ENCODE results near the gene CD207. TPM values are rescaled to one million over a fixed set of nuclear protein-coding genes. Genes with fewer than 3 reads are reported as not detected.
A peak's percentile ranks its signal among the peaks of the same experiment; 100 is the strongest.

The CD207 gene
- total and polyA plus RNA-seq, 3 donors from 2014 or later, result 0.19 to 1.5 (median 0.79) TPM

DNA sequence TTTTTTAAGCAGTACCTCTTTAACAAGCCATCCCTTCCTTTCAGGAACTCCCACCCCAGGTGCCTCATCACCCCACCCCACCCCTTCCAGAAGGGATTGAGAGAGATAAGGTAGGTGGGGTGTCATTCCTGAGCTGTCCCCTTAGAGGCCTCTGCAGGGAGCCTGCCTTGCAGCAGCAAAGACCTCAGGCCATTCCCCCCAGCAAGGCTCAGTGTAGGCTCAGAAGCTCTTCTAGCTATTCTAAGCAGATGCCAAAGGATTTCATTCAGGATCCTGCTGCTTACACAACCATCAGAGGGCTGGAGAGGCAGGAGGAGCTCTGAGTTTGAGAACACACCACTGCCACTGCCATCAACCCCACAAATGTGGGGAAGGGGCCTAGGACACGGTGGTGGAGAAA, 39.4 kb downstream of the CD207 start:
- Histone ChIP-seq H3K27ac (no peak overlapping the region), H3K9me3 (no peaks in the 10 kb centered on the region), H3K4me3 (no peak overlapping the region), H3K4me1 (no peaks in the 10 kb centered on the region), H3K27me3 (no peaks in the 10 kb centered on the region), H3K36me3 (ENCODE audit: low read depth, missing control alignments) (no peaks in the 10 kb centered on the region)
- intact Hi-C loops (cut with DNase I; ENCODE audit: low total_unique reads), result no loop called here
- WGBS, 2 donors, result 83 to 96% methylated on average over 1 of the region's 1 CpG
- no peak for DNase-seq
- no peak for TF ChIP-seq POLR2A (IDR thresholded peaks at IDR 0.05)
- TF ChIP-seq, protein P1, sequence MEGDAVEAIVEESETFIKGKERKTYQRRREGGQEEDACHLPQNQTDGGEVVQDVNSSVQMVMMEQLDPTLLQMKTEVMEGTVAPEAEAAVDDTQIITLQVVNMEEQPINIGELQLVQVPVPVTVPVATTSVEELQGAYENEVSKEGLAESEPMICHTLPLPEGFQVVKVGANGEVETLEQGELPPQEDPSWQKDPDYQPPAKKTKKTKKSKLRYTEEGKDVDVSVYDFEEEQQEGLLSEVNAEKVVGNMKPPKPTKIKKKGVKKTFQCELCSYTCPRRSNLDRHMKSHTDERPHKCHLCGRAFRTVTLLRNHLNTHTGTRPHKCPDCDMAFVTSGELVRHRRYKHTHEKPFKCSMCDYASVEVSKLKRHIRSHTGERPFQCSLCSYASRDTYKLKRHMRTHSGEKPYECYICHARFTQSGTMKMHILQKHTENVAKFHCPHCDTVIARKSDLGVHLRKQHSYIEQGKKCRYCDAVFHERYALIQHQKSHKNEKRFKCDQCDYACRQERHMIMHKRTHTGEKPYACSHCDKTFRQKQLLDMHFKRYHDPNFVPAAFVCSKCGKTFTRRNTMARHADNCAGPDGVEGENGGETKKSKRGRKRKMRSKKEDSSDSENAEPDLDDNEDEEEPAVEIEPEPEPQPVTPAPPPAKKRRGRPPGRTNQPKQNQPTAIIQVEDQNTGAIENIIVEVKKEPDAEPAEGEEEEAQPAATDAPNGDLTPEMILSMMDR (IDR thresholded peaks at IDR 0.05), result no peak

DNA sequence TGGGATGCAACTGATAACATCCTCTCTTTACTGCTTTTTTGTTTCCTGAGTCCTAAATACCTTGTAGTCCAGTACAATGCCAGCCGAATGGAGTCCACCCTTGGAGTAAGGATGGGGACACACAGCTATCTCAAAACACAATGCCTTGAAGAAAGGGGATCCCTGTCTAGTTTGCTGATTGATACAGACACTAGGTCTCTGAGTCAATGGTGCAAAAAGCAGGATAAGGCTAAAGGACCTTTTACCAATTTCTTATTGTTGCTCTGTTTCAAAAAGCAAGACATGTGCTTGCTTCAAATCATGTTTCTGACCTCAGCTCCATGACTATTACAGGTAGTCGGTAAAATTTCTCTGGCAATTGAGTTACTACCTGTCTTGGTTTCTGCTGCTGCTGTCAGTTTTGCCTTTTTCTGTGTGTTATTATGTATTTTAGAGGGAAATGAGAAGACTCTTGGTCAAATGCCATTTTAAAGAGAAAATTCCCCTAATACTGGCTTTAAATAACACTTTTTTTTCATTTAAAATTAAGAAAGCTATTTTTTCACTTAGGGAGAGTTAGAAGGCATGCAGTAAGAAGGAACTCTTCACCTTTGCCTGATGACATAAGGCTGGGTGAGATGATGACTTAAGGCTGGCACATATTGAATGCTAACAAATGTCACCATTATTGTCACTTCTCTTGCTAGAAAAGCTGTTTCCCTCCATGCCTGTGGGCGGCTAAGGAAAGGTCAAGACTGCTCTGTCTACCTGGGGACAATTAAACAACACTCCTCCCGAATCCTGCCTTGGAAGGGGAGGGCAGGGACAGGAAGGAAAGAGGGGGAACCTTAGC, 40.2 kb downstream of the CD207 start:
- no peaks in the 10 kb centered on the region for H3K4me1 ChIP-seq
- H3K9me3 ChIP-seq, result no peaks in the 10 kb centered on the region
- 72 to 79% methylated on average over 4 of the region's 4 CpGs for WGBS, 2 donors
- H3K4me3 ChIP-seq, result no peak overlapping the region
- intact Hi-C loops (cut with DNase I; ENCODE audit: low total_unique reads), result no loop called here
- H3K27me3 ChIP-seq, result no peaks in the 10 kb centered on the region
- H3K36me3 ChIP-seq (ENCODE audit: low read depth, missing control alignments), result no peaks in the 10 kb centered on the region
- H3K27ac ChIP-seq, result no peak overlapping the region
- DNase-seq, result no peak
- TF ChIP-seq POLR2A (IDR thresholded peaks at IDR 0.05), result no peak
- TF ChIP-seq, protein P1 (IDR thresholded peaks at IDR 0.05), result no peak

GRCh38 chr2:70793450-70793849, 42.2 kb downstream of the CD207 start:
- Histone ChIP-seq H3K36me3 (ENCODE audit: low read depth, missing control alignments) (no peaks in the 10 kb centered on the region), H3K4me3 (no peak overlapping the region), H3K27ac (no peak overlapping the region), H3K27me3 (no peaks in the 10 kb centered on the region), H3K4me1 (peaks cover 5% of the 10 kb centered on the region), H3K9me3 (no peaks in the 10 kb centered on the region)
- TF ChIP-seq, protein P1 (IDR thresholded peaks at IDR 0.05), result no peak
- no peak for TF ChIP-seq POLR2A (IDR thresholded peaks at IDR 0.05)
- DNase-seq, result no peak
- 77 to 81% methylated on average over 2 of the region's 2 CpGs for WGBS, 2 donors
- intact Hi-C loops (cut with DNase I; ENCODE audit: low total_unique reads), result no loop called here

DNA sequence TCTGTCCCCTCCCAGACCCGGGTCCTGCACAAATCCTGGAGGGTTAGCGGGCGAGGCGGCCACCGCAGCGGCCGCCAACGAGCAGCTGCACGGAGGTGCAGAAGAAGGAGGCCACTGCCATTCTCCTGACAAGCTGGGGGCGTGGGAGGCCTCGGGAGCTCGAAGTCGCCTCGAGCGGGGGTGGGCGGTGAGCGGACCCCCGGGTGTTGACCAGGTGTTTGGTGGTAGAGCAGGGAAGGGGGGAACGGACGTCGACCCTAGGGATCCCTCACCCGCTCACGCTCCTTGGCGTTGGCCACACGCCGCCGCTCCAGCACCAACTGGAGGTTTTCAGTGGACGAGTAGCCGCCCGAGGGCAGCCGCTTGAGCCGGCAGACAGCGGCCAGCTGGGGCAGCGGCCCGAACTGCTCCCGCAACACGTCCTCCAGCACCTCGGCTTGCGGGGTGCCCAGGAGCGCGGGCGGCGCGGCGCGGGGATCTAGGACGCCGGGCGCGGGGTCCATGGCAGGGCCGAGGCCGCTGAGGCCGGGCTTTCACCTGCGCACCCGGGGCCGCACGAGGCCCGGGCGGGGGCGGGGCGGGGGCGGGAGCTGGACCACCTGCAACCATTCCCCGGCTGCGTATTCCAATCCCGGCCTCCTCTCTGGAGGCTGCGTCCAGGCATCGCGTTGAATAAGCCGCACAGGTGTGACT, 45.3 kb downstream of the CD207 start, which contains the start of gene FIGLA:
TSS of gene FIGLA (minus strand) at position 508 of the 693 bp plus-strand sequence. CDS start at position 503, 5 bp downstream.
- H3K4me1 ChIP-seq, result peaks cover 5% of the 10 kb centered on the region
- WGBS, 2 donors, result 6 to 7% methylated on average over 33 to 59 of the region's 69 CpGs
- H3K4me3 ChIP-seq, result peak within 1 kb of the TSS; percentile 20 to 24
- no peak within 1 kb of the TSS for H3K27ac ChIP-seq
- H3K27me3 ChIP-seq, result no peaks in the 10 kb centered on the region
- no peaks in the 10 kb centered on the region for H3K9me3 ChIP-seq
- peak; percentile 17 for DNase-seq
- H3K36me3 ChIP-seq (ENCODE audit: low read depth, missing control alignments), result no peaks in the 10 kb centered on the region
- TF ChIP-seq, protein P1 (IDR thresholded peaks at IDR 0.05), result no peak
- TF ChIP-seq POLR2A (IDR thresholded peaks at IDR 0.05), result no peak
- intact Hi-C loops (cut with DNase I; ENCODE audit: low total_unique reads), result no loop called here
